Tibial artery (tissue), 4 donors: ENCODE results near the gene ARMH3.

Experiments
- DNase-seq, 2 donors: peaks; one replicate each; pipeline ENCODE4 v3.0.0-alpha.2; 2019
- H3K27ac ChIP-seq, 2 donors: fragments of 200-600 bp; sonication (generic) in 1 of 2; 1 replicate in 1 of 2; 2 replicates in 1 of 2; pipeline ENCODE4 v1.5.1; 2018 to 2019; ENCODE audit warnings: mild to moderate bottlenecking in 1 of 2
- H3K27me3 ChIP-seq, 2 donors: fragments of 200-600 bp; sonication (generic) in 1 of 2; one replicate each; pipeline versions ENCODE4 v1.5.1 to v1.6.0; 2016 to 2019
- H3K36me3 ChIP-seq, 3 donors: fragments of 200-600 bp; sonication (generic) in 2 of 3; one replicate each; pipeline ENCODE4 v1.5.1; 2016 to 2019; ENCODE audit warnings: mild to moderate bottlenecking in 2 of 3
- H3K4me1 ChIP-seq, 4 donors: fragments of 200-600 bp; sonication (generic) in 2 of 4; 1 replicate in 3 of 4; 2 replicates in 1 of 4; pipeline ENCODE4 v1.5.1; 2016 to 2019
- H3K4me3 ChIP-seq, 2 donors: fragments of 200-600 bp; sonication (generic) in 1 of 2; 1 replicate in 1 of 2; 2 replicates in 1 of 2; pipeline ENCODE4 v1.5.1; 2018 to 2019; ENCODE audit warnings: mild to moderate bottlenecking in 2 of 2
- H3K9me3 ChIP-seq, 3 donors: fragments of 200-600 bp; sonication (generic) in 1 of 3; one replicate each; pipeline ENCODE4 v1.5.1; 2016 to 2019
- intact Hi-C: fragments of 100-400 bp; cut with DNase I; formaldehyde crosslinking; loops from one replicate; pipeline ENCODE4 v1.15.0; 2023; ENCODE audit warnings: low total_unique reads
- TF ChIP-seq, protein P1 (sequence below), 2 experiments: fragments of 200-600 bp in 1 of 2; fragments of 450-650 bp in 1 of 2; IDR thresholded peaks; one replicate each; pipeline ENCODE4 v1.5.1; 2017 to 2019; ENCODE audit warnings: antibody characterized with exemption in 2 of 2, mild to moderate bottlenecking in 1 of 2, moderate library complexity in 1 of 2

Gene ARMH3

DNA sequence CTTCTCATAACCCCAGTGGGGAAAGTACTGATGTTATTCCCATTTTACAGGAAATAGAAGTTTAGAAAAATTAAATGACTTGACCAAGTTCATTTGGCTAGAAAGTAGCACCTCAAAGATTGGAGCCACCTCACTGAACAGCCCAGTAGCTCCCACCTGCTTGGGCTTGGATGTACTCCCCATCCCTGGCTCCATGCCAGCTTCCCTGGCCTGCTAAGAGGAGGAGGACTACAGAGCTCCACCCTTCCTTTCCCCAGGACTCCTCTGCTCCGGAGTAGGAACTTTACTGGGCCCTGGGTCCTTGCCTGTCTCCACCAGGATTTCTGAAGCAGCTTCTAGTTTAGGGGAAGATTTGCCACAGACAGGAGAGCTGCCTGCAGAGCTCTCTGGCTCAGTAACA is 12.2 kb upstream of the ARMH3 start:
- no peak for DNase-seq
- intact Hi-C loops = no loop called here
- Histone ChIP-seq H3K36me3 (peaks cover 0 to 37% (median 21%) of the 10 kb centered on the region in 3 donors), H3K9me3 (no peaks in the 10 kb centered on the region), H3K27ac (no peak overlapping the region), H3K4me1 (peaks cover 12 to 37% (median 29%) of the 10 kb centered on the region in 4 donors), H3K4me3 (no peak overlapping the region), H3K27me3 (no peaks in the 10 kb centered on the region)
- TF ChIP-seq, protein P1, sequence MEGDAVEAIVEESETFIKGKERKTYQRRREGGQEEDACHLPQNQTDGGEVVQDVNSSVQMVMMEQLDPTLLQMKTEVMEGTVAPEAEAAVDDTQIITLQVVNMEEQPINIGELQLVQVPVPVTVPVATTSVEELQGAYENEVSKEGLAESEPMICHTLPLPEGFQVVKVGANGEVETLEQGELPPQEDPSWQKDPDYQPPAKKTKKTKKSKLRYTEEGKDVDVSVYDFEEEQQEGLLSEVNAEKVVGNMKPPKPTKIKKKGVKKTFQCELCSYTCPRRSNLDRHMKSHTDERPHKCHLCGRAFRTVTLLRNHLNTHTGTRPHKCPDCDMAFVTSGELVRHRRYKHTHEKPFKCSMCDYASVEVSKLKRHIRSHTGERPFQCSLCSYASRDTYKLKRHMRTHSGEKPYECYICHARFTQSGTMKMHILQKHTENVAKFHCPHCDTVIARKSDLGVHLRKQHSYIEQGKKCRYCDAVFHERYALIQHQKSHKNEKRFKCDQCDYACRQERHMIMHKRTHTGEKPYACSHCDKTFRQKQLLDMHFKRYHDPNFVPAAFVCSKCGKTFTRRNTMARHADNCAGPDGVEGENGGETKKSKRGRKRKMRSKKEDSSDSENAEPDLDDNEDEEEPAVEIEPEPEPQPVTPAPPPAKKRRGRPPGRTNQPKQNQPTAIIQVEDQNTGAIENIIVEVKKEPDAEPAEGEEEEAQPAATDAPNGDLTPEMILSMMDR (IDR thresholded peaks at IDR 0.05) = no peak

DNA sequence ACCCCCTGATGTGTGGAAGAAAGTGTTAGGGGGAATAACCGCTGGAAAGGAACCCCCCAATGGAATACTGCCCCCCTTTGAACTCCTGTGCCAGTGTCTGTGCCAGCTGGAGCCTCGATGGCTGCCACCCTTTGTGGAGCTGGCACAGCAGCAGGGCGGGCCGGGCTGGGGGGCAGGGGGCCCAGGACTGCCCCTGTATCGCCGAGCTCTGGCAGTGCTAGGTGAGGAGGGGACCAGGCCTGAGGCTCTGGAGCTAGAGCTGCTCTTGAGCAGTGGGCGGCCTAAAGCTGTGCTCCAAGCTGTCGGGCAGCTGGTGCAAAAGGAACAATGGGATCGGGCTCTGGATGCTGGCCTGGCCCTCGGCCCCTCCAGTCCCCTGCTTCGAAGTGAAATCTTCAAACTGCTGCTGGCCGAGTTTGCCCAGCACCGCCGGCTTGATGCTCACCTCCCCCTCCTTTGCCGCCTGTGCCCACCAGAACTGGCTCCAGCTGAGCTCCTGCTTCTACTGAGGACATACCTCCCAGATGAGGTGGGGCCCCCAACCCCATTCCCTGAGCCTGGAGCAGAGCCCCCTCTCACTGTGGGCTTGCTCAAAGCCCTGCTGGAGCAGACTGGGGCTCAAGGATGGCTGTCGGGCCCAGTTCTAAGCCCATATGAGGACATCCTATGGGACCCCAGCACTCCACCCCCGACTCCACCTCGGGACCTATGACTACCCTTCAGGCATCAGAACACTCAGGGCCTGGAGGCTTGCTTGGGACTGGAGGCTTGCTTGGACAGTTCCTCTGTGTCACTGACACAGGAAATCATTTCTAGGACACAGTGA is 11.3 kb upstream of the ARMH3 start:
- no peak overlapping the region for H3K27ac ChIP-seq
- peaks cover 0 to 37% (median 21%) of the 10 kb centered on the region in 3 donors for H3K36me3 ChIP-seq
- H3K27me3 ChIP-seq = no peaks in the 10 kb centered on the region
- TF ChIP-seq, protein P1 (IDR thresholded peaks at IDR 0.05) = no peak
- DNase-seq = no peak
- H3K4me3 ChIP-seq = no peak overlapping the region
- intact Hi-C loops = no loop called here
- H3K4me1 ChIP-seq = peaks cover 12 to 37% (median 29%) of the 10 kb centered on the region in 4 donors
- no peaks in the 10 kb centered on the region for H3K9me3 ChIP-seq

DNA sequence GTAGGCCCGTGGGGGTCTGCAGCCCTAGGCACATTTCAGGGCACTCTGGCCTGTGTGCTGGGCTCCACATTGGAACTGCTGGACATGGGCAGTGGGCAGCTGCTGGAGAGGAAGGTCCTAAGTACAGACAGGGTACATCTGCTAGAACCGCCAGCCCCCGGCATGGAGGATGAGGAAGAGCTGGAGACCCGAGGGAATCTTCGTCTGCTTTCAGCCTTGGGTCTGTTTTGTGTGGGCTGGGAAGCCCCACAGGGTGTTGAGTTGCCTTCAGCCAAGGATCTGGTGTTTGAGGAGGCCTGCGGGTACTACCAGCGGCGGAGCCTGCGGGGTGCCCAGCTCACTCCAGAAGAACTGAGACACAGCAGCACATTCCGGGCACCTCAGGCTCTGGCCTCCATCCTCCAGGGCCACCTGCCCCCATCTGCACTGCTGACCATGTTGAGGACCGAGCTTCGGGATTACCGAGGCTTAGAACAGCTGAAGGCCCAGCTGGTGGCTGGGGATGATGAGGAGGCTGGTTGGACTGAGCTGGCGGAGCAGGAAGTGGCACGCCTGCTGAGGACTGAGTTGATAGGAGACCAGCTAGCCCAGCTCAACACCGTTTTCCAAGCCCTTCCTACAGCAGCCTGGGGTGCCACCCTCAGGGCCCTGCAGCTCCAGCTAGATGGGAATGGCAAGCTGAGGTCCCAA is 10.6 kb upstream of the ARMH3 start:
- Histone ChIP-seq H3K4me3 (peak overlapping the region; percentile 78 to 90), H3K27ac (peak overlapping the region; percentile 89 to 91), H3K9me3 (no peaks in the 10 kb centered on the region), H3K4me1 (peaks cover 12 to 37% (median 29%) of the 10 kb centered on the region in 4 donors), H3K36me3 (peaks cover 0 to 37% (median 21%) of the 10 kb centered on the region in 3 donors), H3K27me3 (no peaks in the 10 kb centered on the region)
- intact Hi-C loops = no loop called here
- TF ChIP-seq, protein P1 (IDR thresholded peaks at IDR 0.05) = no peak
- DNase-seq = peak in 1 of 2 donors; percentile 62

DNA sequence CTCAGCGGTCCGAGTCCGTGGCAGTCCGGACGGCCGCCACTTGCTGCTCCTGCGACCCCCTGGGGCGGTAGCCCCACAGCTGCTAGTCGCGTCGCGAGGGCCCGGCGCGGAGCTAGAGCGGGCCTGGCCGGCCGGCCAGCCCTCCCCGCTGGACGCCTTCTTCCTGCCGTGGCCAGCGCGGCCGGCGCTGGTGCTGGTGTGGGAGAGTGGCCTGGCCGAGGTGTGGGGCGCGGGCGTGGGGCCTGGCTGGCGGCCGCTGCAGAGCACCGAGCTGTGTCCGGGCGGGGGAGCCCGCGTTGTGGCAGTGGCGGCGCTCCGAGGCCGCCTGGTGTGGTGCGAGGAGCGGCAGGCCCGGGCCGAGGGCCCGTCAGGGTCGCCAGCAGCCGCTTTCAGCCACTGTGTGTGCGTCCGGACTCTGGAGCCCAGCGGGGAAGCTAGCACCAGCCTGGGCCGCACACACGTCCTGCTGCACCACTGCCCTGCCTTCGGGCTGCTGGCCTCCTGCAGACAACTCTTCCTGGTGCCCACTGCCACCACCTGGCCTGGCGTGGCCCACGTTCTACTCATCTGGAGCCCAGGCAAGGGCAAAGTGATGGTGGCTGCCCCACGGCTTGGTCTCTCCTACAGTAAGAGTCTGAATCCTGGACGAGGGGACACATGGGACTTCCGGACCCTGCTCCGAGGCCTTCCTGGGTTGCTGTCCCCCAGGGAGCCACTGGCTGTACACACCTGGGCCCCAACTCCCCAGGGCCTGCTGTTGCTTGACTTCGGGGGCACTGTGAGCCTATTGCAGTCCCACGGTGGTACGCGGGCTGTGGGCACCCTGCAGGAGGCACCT is 9.8 kb upstream of the ARMH3 start:
- DNase-seq = peak; percentile 20 to 71

More for the DNA sequence above, 9.8 kb upstream of the ARMH3 start:
- H3K27ac ChIP-seq = peak overlapping the region; percentile 89 to 91
- H3K27me3 ChIP-seq = no peaks in the 10 kb centered on the region
- TF ChIP-seq, protein P1 (IDR thresholded peaks at IDR 0.05) = no peak
- peak overlapping the region; percentile 78 to 90 for H3K4me3 ChIP-seq
- H3K9me3 ChIP-seq = no peaks in the 10 kb centered on the region
- H3K4me1 ChIP-seq = peaks cover 12 to 37% (median 29%) of the 10 kb centered on the region in 4 donors
- intact Hi-C loops = no loop called here
- H3K36me3 ChIP-seq = peaks cover 0 to 37% (median 21%) of the 10 kb centered on the region in 3 donors
